NCI-H748 (cell line): ENCODE data around the gene SRPK2.
"Not testable (repeated sequence)": the region's sequence is repeated elsewhere in the genome, so short reads cannot be mapped to it uniquely, and the experiment has no call there.

Source experiments
- DNase-seq: peaks from one replicate; lab custom pipeline; 2025; ENCODE audit not compliant: unreplicated experiment; lab: John Stamatoyannopoulos, UW

SRPK2 gene

DNA sequence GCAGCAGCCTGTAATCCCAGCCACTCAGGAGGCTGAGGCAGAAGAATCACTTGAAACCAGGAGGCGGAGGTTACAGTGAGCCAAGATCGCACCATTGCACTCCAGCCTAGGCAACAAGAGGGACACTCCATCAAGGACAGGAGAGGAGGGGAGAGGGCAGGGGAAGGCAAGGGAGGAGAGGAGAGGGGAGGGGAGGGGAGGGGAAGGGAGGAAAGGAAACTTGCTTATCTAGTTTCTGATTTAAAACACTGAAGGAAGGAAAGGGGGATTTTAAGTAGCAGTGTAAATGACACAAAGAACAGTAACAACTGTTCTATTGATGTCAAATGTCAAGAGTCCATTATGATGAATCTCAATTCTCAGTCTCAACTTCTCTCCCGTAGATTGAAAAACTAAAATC lies 43.7 kb downstream of the SRPK2 start:
- DNase-seq: no peak

DNA sequence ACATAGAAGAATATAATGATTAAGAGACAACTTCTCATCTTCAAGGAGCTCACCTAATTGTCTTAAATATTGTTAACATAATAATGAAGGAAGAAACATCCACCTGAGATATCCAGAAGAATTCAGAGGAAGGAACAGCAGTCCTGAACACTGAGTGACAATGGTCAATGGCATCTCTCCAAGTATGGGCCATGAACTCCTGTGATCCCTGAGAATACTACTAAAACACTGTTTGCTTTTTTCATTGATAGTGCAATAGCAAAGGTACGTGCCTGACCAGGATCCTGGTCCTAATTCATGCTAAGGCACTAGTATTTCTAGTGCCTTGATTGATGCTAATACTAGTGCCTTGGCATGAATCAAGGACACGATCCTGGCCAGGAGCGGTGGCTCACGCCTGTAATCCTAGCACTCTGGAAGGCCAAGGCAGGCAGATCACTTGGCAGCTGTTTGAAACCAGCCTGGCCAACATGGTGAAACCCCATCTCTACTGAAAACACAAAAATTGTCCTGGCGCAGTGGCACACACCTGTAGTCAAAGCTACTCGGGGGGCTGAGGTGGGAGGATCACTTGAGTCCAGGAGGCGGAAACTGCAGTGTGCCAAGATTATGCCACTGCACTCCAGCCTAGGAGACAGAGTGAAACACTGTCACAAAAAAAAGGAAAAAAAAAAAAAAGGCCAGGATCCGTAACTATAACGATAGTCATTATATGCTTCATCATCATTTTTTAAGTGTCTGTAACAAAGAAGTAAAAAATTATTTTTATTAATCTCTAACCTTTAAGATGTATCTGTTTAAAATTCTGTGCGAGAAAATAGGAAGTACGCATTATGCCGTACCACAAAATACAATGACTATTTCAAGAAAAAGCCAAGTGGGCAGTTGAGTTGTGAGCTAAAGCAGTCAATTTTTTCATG lies 49.1 kb downstream of the SRPK2 start:
- no peak for DNase-seq

DNA sequence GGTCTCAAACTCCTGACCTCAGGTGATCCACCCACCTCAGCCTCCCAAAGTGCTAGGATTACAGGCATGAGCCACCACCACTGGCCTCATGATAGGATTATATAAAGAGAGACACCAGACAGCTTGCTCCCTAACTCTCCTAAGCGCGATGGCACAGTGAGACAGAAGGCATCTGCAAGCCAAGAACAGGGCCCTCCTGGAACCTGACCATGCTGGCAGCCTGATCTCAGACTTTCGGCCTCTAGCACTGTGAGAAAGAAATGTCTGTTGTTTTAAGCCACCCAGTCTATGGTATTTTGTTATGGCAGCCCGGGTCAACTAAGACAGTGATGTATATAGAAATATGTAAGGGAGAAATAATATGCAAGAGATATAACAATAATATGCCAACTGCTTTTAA lies 51.2 kb downstream of the SRPK2 start:
- DNase-seq: no peak

DNA sequence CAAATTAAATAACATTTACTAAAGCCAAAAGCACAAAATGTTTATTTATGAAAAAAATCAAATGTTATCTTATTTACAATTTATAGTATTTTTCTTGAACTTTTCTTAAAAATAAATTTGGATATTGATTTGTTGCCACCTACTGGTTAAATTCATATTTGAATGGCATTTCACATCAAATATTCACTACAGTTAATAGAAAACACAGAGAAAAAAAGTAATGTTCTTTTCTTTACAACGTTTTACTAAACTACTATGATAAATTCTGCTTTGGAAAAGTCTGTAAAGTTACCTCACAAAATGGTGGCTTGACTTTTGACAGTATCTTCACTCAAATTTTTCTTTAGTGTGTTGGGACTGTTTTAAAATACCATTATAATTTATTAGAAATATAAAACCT lies 52.7 kb downstream of the SRPK2 start:
- DNase-seq: no peak

DNA sequence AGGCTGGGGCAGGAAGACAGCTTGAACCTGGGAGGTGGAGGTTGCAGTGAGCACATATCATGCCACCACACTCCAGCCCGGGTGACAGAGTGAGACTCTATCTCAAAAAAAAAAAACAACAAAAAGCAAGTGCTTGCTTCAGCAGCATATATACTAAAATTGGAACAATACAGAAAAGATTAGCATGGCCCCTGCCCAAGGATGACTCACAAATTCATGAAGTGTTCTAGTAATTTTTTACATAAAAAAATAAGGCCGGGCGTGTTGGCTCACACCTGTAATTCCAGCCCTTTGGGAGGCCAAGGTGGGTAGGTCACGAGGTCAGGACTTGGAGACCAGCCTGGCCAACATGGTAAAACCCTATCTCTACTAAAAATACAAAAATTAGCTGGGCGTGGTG lies 56.1 kb downstream of the SRPK2 start:
- DNase-seq: not testable (repeated sequence)

DNA sequence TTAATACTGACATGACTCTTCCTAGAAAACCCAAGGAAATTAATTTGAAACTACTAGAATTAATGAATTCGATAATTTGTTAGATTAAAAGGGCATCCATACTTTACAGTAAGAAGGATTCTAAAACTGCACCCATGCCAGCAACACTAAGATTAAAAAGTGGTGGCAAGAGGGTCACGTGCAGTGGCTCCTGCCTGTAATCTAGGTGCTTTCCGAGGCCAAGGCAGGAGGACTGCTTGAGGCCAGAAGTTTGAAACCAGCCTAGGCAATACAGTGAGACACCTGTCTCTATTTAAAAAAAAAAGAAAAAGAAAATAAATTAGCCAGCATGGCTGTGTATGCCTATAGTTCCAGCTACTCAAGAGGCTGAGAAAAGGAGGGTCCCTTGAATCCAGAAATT lies 58.2 kb downstream of the SRPK2 start:
- DNase-seq: no peak

DNA sequence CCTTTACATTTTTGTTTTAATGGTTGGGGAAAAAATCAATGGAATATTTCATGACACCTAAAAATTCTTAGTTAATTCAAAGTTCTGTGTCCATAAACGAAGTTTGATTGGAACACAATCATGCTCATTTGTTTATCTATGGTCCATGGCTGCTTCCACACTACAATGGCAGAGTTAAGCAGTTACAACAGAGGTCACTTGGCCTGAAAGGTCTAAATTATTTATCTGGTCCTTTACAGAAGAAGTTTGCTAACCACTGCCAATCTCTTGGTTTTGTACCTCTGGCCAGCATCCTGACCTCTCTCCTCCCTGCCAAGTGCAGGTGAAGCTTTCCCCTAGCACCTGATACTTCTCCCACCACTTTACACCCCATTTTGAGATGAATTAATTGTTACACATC lies 61.5 kb downstream of the SRPK2 start:
- no peak for DNase-seq

DNA sequence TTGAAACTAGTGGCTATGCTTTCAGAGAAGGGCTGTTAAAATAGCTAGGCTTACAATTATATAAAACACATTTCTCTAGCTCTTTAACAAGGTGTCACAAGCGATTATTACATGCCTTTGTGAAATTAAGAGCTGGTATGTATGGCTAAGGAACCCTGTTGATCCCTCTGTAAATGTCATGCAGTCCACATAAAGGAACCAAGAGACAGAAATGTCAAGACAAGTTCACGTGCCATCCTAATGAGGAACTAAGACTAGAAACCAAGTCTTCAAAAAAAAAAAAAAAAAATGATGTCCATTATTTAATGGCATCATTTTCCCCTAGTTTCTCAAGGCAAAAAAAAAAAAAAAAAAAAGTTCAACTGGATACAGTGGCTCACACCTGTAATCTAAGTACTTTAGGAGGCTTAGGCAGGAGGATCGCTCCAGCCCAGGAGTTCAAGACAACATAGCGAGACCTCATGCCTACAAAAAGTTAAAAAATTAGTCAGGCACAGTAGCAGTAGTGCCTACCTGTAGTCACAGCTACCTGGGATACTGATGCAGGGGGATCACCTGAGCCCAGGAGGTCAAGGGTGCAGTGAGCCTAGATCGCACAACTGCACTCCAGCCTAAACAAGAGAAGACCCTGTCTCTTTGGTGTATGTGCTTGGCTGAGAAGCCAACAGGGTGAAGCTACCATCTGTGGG lies 63.4 kb downstream of the SRPK2 start:
- DNase-seq: no peak

DNA sequence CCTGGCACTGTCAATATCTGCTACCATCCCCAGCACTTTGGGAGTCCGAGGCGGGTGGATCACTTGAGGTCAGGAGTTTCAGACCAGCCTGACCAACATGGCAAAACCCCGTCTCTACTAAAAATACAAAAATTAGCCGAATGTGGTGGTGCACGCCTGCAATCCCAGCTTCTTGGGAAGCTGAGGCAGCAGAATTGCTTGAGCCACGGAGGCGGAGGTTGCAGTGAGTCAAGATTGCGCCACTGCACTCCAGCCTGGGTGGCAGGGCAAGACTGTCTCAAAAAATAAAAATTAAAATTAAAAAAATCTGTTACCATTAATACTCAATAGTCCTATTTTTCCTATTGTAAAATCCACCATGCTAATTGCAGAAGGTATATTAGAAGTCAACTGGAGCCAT lies 64.1 kb downstream of the SRPK2 start:
- DNase-seq: not testable (repeated sequence)

DNA sequence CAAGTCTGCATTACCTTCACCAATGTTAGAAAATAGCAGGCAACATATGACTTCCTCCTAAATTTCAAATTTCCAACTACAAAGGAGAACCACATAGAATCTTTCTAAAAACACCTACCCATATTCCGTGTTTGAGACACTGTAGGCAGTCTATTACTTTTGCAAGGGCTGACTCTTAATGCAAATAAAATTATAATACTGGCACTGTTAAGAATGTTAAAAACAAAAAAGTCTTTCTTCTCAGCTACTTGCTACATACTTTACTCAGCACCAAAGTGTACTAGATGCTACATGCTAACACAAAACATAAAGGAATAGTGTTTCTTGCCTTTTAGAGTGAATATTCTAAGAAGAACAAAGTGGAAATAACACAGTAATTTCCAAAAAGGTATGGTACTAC lies 65.4 kb downstream of the SRPK2 start:
- DNase-seq: no peak

DNA sequence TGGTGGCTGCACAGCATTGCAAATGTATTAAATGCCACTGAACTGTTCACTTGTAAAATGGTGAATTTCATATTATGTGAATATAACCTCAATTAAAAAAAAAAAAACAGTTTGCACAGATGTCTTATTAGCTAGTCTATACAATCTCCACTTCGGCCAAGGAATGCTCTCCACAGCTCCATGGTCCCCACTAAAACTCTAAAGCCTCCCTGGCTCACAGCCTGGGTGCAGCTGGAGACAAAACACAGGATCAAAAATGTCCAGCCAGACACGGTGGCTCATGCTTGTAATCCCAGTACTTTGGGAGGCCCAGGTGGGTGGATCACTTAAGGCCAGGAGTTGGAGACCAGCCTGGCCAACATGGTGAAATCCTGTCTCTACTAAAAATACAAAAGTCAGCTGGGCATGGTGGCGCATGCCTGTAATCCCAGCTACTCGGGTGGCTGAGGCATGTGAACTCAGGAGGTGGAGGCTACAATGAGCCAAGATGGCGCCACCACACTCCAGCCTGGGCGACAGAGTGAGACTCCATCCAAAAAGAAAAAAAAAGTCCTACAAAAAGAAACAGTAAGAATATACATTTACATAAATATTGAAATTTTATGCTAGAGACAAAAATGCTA lies 66.0 kb downstream of the SRPK2 start:
- DNase-seq: no peak

DNA sequence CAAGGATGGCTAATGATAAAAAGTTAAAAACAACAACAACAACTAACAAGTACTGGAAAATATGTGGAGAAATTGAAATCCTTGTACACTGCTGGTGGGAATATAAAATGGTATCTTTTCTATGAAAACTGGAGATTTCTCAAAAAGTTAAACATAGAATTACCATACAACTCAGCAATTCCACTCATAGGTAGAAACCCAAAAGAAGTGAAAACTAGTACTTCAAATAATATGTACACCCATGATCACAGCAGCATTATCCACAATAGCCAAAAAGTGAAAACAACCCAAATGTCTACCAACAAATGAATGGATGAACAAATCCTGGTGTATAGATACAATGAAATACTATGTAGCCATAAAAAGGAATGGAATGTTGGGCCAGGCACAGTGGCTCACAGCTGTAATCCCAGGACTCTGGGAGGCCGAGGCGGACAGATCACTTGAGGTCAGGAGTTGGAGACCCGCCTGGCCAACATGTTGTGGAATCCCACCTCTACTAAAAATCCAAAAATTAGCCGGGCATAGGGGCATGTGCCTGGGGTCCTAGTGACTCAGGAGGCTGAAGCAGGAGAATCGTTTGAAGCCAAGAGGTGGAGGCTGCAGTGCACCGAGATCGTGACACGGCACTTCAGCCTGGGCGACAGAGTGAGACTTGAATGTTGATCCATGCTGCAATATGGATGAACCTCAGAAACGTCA lies 66.8 kb downstream of the SRPK2 start:
- no peak for DNase-seq

DNA sequence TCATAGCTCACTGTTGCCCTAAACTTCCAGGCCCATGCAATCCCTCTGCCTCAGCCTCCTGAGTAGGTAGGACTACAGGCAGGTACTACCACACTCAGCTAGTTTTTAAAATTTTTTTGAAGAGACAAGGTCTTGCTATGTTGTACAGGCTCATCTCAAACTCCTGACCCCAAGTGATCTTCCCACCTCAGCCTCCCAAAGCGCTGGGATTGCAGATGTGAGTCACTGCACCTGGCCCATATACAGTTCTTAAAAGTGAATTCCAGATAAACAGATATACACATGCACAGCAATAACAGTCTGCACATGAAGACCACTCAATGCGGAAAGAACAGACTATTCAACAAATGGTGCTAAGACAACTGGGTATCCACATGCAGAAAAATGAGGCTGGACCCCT lies 67.8 kb downstream of the SRPK2 start:
- DNase-seq: no peak

DNA sequence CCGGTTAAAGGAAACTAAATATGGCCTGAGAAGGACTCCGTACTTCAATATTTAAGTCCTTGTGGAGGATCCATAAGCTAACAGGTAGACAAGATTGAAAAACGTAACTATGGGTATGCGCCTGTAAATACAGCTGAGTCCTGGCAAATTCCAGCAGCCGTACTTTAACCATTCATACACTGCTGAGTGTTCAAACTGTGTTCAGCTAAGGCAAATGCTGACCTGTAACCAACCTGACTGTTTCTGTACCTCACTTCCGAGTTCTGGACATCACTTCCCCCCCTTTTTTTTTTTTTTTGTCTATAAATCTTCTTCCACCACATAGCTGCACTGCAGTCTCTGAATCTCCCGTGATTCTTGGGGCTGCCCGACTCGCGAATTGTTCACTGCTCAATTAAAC lies 69.1 kb downstream of the SRPK2 start:
- DNase-seq: no peak

DNA sequence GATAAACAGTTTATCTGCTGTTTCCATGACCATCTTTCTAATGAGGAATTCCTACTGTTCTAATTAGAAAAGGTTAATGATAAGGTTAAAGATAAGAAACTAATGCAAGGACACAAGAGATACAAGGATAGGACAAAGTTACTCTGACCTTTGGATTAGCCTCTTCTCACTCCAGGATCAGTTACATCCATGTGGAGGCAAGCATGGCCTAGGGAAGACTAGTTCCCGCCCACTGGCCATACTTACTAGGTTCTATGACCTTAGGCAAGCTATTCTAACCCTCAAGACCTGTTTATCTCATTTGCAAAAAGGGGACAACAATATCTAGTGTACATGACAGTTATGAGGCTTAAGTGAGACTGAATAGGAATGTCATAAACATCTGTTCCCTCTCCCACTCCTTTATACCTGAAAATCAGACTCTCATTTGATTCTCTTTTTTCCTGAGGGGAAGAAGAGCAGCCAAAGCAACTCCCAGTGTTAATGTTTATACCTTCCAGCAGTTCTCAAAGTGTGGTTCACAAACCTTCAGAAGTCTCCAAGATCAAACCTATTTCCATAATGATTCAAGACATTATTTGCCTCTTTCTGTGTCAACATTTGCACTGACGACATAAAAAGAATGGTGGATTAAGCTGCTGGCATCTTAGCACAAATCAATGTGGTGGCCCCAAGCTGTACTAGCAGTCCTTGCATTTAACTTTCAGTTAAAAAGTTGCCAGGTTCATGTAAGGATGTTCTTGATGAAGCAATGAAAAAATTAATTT lies 72.0 kb downstream of the SRPK2 start:
- DNase-seq: no peak

DNA sequence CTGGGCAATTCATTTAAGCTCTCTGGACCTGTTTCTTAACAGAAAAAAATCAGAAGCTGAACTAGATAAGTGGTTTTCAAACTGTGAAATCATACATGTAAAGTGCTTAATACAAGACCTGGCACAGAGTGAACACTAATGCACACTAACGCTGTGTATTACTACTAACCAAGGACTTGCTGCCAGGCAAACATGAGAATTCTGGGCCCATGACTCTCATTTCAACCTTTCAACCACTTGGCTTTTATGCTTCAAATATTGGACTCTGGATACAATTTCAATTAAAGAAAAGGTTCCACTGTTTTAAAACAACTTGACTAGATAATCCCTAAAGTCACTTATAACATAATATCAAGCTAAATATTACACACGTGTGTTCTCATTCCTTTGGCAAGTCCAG lies 73.4 kb downstream of the SRPK2 start:
- no peak for DNase-seq

DNA sequence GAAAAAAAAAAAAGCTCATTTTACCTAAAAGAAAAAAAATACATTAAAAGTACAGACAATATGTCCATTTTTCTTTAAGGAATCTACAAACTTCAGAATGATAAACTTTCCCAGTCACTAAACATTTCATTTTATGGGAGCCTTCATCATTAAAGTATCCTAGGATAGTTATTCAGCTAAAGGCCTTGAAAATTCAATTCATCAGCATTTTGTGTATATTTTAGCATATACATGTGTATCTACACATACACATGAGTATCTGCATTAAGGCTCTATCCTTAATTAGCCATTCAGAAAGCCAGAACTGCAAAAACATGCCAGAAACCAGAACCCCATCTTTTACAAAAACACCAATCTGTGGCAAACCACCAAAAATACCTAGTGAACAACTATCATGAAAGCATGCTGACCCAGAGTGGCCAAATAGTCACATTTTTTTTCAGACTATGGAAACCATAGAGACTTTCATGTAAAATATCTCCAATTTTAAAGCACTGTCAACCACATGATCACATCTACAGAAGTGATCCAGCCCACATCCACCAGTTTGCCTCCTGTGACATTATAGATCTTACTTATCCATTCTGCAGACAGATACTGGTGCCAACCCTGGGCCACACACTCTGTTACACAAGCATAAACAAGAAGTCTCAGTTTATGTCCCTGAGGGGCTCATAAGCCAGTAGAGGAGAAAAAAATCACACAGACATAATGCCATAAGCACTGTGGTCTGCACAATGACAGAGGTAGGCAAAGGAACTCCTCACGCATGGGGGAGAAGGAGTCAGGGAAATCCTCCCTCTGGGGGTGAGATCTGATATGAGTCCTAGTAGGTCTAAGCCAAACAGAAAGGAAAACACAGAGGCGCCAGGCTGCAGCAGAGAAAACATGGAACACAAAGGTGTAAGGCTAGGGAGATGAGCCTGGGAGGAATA lies 79.2 kb downstream of the SRPK2 start:
- DNase-seq: no peak

DNA sequence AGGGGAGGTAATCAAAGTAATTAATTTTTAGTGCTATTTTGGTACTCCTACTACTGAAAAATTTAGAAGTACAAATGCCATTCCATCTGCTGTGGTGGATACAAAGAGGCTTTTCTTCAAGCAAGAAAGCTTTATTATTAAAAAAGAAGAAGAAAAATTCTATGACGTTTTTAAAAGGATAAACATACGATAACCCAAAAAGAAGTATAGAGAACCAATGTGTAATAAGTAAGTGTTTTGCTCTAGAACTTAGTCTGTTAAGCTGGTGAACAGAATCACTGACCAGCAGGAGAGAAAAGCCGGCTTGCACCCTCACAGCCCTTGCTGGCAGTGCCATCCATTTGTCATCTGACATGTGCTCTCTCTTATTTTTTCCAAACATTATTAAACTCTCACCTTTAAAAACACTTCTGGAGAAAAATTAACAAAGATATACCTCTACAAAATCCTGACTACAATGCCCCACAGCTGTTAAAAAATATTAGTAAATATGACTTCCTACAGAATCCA lies 81.5 kb downstream of the SRPK2 start:
- no peak for DNase-seq

DNA sequence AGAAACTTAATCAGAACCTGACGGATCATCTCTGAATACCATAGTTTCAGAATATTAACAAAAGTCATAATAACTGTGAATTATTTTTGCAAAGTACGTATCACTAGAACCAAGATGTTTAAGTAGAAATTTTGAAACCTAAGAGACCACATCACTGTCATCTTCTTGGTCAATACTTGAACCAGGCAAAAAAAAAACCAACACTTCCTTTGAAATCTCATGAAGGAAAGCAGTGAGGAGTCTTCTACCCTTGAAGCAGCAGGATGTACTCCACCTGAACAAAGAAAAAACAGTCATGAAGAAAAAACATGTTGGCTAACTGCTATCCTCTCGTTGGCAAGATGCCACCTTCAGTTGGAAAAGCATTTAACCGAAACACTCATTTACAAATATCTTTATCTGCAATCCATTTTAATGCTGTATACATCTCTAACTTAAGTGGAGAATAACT lies 82.4 kb downstream of the SRPK2 start:
- DNase-seq: no peak
